Measurements from ENCODE around the gene GAS2L2. TPM values are rescaled to one million over a fixed set of nuclear protein-coding genes. Genes with fewer than 3 reads are reported as not detected.
"Not testable (repeated sequence)": the region's sequence is repeated elsewhere in the genome, so short reads cannot be mapped to it uniquely, and the experiment has no call there.

The GAS2L2 gene
- total RNA-seq, 1 experiment from 2014 or later = 0.15 TPM

- CTCF ChIA-PET = interaction anchor here (1.1 kb wide), 1 partner anchor 59 kb away, joined by 4 read pairs; no protein-coding TSS in a partner anchor
- no peak for ATAC-seq
Measured at GRCh38 chr17:35705230-35705629, 47.8 kb downstream of the GAS2L2 start.

GRCh38 chr17:35703308-35703707 lies 49.7 kb downstream of the GAS2L2 start:
- H3K4me1 Mint-ChIP-seq; H3K36me3 Mint-ChIP-seq; H3K27ac Mint-ChIP-seq; DNase-seq (ENCODE audit: low spot score); H3K27me3 Mint-ChIP-seq (ENCODE audit: low read depth); POLR2A ChIA-PET; ATAC-seq; H3K9me3 Mint-ChIP-seq; H3K4me3 Mint-ChIP-seq: not testable (repeated sequence)
- CTCF ChIA-PET = interaction anchor here (0.6 kb wide), 1 partner anchor 169 kb away, joined by 4 read pairs; no protein-coding TSS in a partner anchor

More at GRCh38 chr17:35705230-35705629, 47.8 kb downstream of the GAS2L2 start:
- Mint-ChIP-seq H3K36me3 (peaks cover 20% of the 10 kb centered on the region), H3K4me3 (no peak overlapping the region), H3K27me3 (ENCODE audit: low read depth) (no peaks in the 10 kb centered on the region), H3K4me1 (no peaks in the 10 kb centered on the region), H3K9me3 (peaks cover 3% of the 10 kb centered on the region; the same call in 1 of the 2 replicates), H3K27ac (no peak overlapping the region)
- DNase-seq (ENCODE audit: low spot score) = no peak
- POLR2A ChIA-PET = no interaction called here
- TF ChIP-seq ZSCAN18 (CRISPR knock-in tag; IDR thresholded peaks at IDR 0.05) (no peak), HMGA2 (CRISPR knock-in tag; IDR thresholded peaks at IDR 0.05) (no peak), CREB1 (CRISPR knock-in tag; IDR thresholded peaks at IDR 0.05) (no peak)

- TF ChIP-seq ZNF532 (CRISPR knock-in tag; IDR thresholded peaks at IDR 0.05; ENCODE audit: borderline replicate concordance) (no peak), HMGXB4 (CRISPR knock-in tag; IDR thresholded peaks at IDR 0.05) (no peak), TEAD4 (CRISPR knock-in tag; IDR thresholded peaks at IDR 0.05) (no peak), SP1 (CRISPR knock-in tag; conservative IDR thresholded peaks at IDR 0.05) (no peak), PREB (CRISPR knock-in tag; IDR thresholded peaks at IDR 0.05; ENCODE audit: borderline replicate concordance) (no peak), JUN (CRISPR knock-in tag; IDR thresholded peaks at IDR 0.05) (no peak), ZBTB21 (CRISPR knock-in tag; IDR thresholded peaks at IDR 0.05; ENCODE audit: borderline replicate concordance) (no peak), NR3C1 (CRISPR knock-in tag; conservative IDR thresholded peaks at IDR 0.05; ENCODE audit: low read depth) (no peak), FOXP4 (CRISPR knock-in tag; IDR thresholded peaks at IDR 0.05) (no peak), MYBL2 (CRISPR knock-in tag; IDR thresholded peaks at IDR 0.05) (no peak)
Measured at GRCh38 chr17:35701491-35701890, 51.5 kb downstream of the GAS2L2 start.

More at GRCh38 chr17:35701491-35701890, 51.5 kb downstream of the GAS2L2 start:
- H3K4me1 Mint-ChIP-seq = peaks cover 6% of the 10 kb centered on the region; the same call in 1 of the 2 replicates
- H3K36me3 Mint-ChIP-seq = peaks cover 10% of the 10 kb centered on the region
- H3K27ac Mint-ChIP-seq = no peak overlapping the region
- ATAC-seq = no peak
- H3K4me3 Mint-ChIP-seq = no peak overlapping the region
- DNase-seq (ENCODE audit: low spot score) = no peak
- ChIA-PET POLR2A (no interaction called here), CTCF (no interaction called here)
- peaks cover 3% of the 10 kb centered on the region; the same call in 1 of the 2 replicates for H3K9me3 Mint-ChIP-seq
- no peaks in the 10 kb centered on the region for H3K27me3 Mint-ChIP-seq (ENCODE audit: low read depth)
